ENCODE data around the gene NT5C2.

The NT5C2 gene

DNA sequence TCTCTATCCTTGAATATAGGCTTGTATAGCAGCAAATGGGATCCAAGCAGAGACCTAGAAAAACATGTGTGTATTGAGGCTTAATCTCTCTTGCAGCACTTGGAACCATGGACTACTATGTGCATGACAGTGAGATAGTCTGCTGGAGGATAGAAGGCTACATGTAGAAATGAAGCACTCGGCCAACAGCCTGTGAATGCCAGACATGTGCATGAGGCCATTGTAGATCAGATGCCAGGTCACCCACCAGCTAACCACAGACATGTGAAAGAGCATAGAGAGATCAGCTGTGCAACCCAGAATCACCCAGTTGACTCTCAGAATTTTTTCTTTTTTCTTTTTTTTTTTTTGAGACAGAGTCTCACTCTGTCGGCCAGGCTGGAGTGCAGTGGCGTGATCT, 90.9 kb downstream of the NT5C2 start:
- peaks cover 38 to 56% (median 40%) of the 10 kb centered on the region in 3 donors for H3K36me3 ChIP-seq

GRCh38 chr10:103100620-103101019, 92.5 kb downstream of the NT5C2 start:
- H3K36me3 ChIP-seq, result peaks cover 43 to 63% (median 45%) of the 10 kb centered on the region in 3 donors
- TF ChIP-seq CTCF (IDR thresholded peaks at IDR 0.05), result no peak
- peaks cover 0 to 59% (median 0%) of the 10 kb centered on the region in 4 donors for H3K4me1 ChIP-seq
- intact Hi-C loops (cut with DNase I; ENCODE audit: low total_unique reads), result no loop called here
- no peak overlapping the region for H3K4me3 ChIP-seq
- no peak overlapping the region for H3K27ac ChIP-seq
- DNase-seq, result no peak
- H3K9me3 ChIP-seq, result no peaks in the 10 kb centered on the region
- H3K27me3 ChIP-seq, result no peaks in the 10 kb centered on the region

More for the DNA sequence above, 90.9 kb downstream of the NT5C2 start:
- intact Hi-C loops (cut with DNase I; ENCODE audit: low total_unique reads), result no loop called here
- no peak for DNase-seq
- H3K27me3 ChIP-seq, result no peaks in the 10 kb centered on the region
- no peak overlapping the region for H3K4me3 ChIP-seq
- TF ChIP-seq CTCF (IDR thresholded peaks at IDR 0.05), result no peak
- H3K27ac ChIP-seq, result peak overlapping the region in 1 of 2 donors; percentile 46
- peaks cover 0 to 58% (median 0%) of the 10 kb centered on the region in 4 donors for H3K4me1 ChIP-seq
- no peaks in the 10 kb centered on the region for H3K9me3 ChIP-seq

DNA sequence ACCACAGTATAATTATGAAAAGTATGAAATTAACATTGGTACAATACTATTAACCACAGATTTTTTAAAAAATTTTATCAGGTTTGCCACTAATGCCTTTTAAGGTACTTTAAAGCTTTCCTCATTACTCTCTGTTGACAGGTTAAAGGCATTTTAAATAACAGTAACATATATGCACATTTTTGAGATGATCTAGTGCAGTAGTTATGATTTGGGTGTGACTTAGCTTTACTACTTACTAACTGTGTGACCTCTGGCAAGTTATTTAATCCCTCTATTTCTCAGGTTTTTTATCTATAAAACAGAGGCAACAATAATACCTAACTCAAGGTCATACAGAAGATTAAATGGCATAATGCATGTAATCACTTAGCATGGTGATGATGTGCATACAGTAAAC, 94.8 kb downstream of the NT5C2 start:
- intact Hi-C loops (cut with DNase I; ENCODE audit: low total_unique reads), result no loop called here
- peaks cover 56 to 78% (median 58%) of the 10 kb centered on the region in 3 donors for H3K36me3 ChIP-seq
- no peak for DNase-seq
- no peaks in the 10 kb centered on the region for H3K27me3 ChIP-seq
- peak overlapping the region in 1 of 2 donors; percentile 11 for H3K27ac ChIP-seq
- peaks cover 0 to 51% (median 0%) of the 10 kb centered on the region in 4 donors for H3K4me1 ChIP-seq
- H3K4me3 ChIP-seq, result no peak overlapping the region
- no peak for TF ChIP-seq CTCF (IDR thresholded peaks at IDR 0.05)
- H3K9me3 ChIP-seq, result no peaks in the 10 kb centered on the region

- H3K9me3 ChIP-seq, result no peaks in the 10 kb centered on the region
- TF ChIP-seq CTCF (IDR thresholded peaks at IDR 0.05), result no peak
- intact Hi-C loops (cut with DNase I; ENCODE audit: low total_unique reads), result no loop called here
- H3K4me1 ChIP-seq, result peaks cover 0 to 34% (median 0%) of the 10 kb centered on the region in 4 donors
- no peak for DNase-seq
- no peak overlapping the region for H3K4me3 ChIP-seq
- H3K27ac ChIP-seq, result peak overlapping the region in 1 of 2 donors; percentile 46
- no peaks in the 10 kb centered on the region for H3K27me3 ChIP-seq
- H3K36me3 ChIP-seq, result peaks cover 71 to 89% (median 79%) of the 10 kb centered on the region in 3 donors
Measured at GRCh38 chr10:103096130-103096529, 96.9 kb downstream of the NT5C2 start.

- intact Hi-C loops (cut with DNase I; ENCODE audit: low total_unique reads), result no loop called here
- Histone ChIP-seq H3K4me3 (no peak overlapping the region), H3K4me1 (peaks cover 0 to 34% (median 0%) of the 10 kb centered on the region in 4 donors), H3K36me3 (peaks cover 71 to 89% (median 81%) of the 10 kb centered on the region in 3 donors), H3K27me3 (no peaks in the 10 kb centered on the region), H3K27ac (peak overlapping the region in 1 of 2 donors; percentile 46), H3K9me3 (no peaks in the 10 kb centered on the region)
- no peak for TF ChIP-seq CTCF (IDR thresholded peaks at IDR 0.05)
- no peak for DNase-seq
Measured at GRCh38 chr10:103095005-103095404, 98.1 kb downstream of the NT5C2 start.

DNA sequence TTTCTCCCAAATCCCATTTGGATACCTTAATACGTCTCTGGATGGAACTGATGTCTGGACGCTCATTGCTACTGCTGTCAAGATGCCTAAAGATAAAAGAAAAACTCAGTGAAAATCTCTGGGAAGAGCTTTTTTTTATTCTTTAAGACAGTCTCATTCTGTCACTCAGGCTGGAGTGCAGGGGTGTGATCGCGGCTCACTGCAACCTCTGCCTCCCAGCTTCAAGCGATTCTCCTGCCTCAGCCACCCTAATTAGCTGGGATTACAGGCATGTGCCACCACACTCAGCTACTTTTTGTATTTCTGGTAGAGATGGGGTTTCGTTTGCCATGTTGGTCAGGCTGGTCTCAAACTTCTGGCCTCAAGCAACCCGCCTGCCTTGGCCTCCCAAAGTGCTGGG, 102.2 kb downstream of the NT5C2 start:
- TF ChIP-seq CTCF (IDR thresholded peaks at IDR 0.05), result no peak
- intact Hi-C loops (cut with DNase I; ENCODE audit: low total_unique reads), result no loop called here

More for the DNA sequence above, 102.2 kb downstream of the NT5C2 start:
- peaks cover 0 to 28% (median 3%) of the 10 kb centered on the region in 4 donors for H3K4me1 ChIP-seq
- no peaks in the 10 kb centered on the region for H3K9me3 ChIP-seq
- DNase-seq, result no peak
- peak overlapping the region in 1 of 2 donors; percentile 18 for H3K27ac ChIP-seq
- peaks cover 65 to 84% (median 79%) of the 10 kb centered on the region in 3 donors for H3K36me3 ChIP-seq
- H3K27me3 ChIP-seq, result no peaks in the 10 kb centered on the region
- no peak overlapping the region for H3K4me3 ChIP-seq

Data from tibial artery (tissue), 4 donors.